Endothelial cell of umbilical vein (primary cell): ENCODE measurements around the gene KCNQ5.

Experiments used
- CTCF ChIP-seq, 2 donors: IDR thresholded peaks; 1 replicate in 1 of 2; 2 replicates in 1 of 2; pipeline ENCODE4 v1.5.1; 2011; ENCODE audit warnings: low read length in 2 of 2, mild to moderate bottlenecking in 2 of 2, moderate library complexity in 2 of 2, control low read depth in 1 of 2, inconsistent platforms in 1 of 2, low read depth in 1 of 2; ENCODE audit not compliant: insufficient read depth in 1 of 2; ENCODE audit errors: extremely low read depth in 1 of 2
- EZH2 ChIP-seq: IDR thresholded peaks from 2 replicates; pipeline ENCODE4 v1.6.1; 2012; ENCODE audit warnings: borderline replicate concordance, low read depth, mild to moderate bottlenecking, moderate library complexity, low read length, inconsistent platforms; ENCODE audit not compliant: severe bottlenecking
- POLR2A ChIP-seq: IDR thresholded peaks from 2 replicates; pipeline ENCODE4 v1.6.1; 2012; ENCODE audit warnings: low read depth, mild to moderate bottlenecking, control low read depth, low read length

- TF ChIP-seq CTCF (IDR thresholded peaks at IDR 0.05; ENCODE audit: extremely low read depth in 1 of 2, insufficient read depth in 1 of 2, low read depth in 1 of 2, low read length in 2 of 2) (no peak), POLR2A (no peak), EZH2 (no peak)
Observed at GRCh38 chr6:72760114-72760793, 138.4 kb downstream of the KCNQ5 start.
